GM19238 (cell line): ENCODE results near the gene IDH3G.
A peak's percentile ranks its signal among the peaks of the same experiment; 100 is the strongest.
"Not testable (repeated sequence)": the region's sequence is repeated elsewhere in the genome, so short reads cannot be mapped to it uniquely, and the experiment has no call there.

Source experiments
- DNase-seq: peaks from one replicate; pipeline ENCODE4 v3.0.0; 2011; ENCODE audit warnings: low spot score; ENCODE audit not compliant: insufficient read length

The IDH3G gene

DNA sequence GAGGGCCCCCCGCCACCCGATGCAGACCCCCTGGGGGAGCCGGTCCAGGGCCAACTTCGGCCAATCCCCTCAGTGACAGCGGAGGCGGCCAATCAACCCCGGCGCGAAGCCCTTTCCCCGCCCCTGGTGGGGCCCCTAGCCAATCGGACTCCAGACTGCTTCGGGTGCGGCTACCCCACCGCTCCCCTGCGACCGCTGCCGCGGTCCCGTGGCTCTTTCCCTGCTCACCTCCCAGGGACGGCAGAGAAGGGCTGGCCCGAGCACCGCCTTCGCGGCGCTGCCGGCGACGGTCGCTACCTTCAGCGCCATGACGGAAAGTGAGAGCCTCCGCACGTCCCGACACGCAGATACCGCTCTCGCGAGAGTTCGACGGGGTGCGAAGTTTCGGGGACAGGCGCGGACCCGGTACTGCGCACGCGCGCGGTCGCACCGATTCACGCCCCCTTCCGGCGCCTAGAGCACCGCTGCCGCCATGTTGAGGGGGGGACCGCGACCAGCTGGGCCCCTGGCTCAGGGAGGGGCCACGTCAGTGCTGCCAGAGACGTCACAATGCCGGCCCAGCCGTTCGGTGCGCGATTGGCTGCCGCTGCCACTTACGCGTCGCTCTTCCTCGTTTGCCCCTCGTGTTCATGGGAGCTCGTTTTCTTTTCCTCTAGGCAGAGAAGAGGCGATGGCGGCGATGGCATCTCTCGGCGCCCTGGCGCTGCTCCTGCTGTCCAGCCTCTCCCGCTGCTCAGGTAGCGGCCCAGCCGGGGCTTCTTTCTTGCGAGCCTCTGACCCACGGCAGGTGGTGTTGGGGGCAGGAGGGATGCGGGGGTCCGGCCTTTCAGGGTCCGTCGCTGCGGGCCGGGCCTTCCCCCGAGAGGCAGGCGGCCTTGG is at the start of gene IDH3G, which contains the start of gene SSR4:
TSS of gene IDH3G (minus strand) at position 358 of the 879 bp plus-strand sequence. CDS start at position 309, 49 bp downstream.
TSS of gene SSR4 (plus strand) at position 651 of the 879 bp plus-strand sequence. CDS start at position 671, 20 bp downstream.
- DNase-seq = peak; percentile 96

DNA sequence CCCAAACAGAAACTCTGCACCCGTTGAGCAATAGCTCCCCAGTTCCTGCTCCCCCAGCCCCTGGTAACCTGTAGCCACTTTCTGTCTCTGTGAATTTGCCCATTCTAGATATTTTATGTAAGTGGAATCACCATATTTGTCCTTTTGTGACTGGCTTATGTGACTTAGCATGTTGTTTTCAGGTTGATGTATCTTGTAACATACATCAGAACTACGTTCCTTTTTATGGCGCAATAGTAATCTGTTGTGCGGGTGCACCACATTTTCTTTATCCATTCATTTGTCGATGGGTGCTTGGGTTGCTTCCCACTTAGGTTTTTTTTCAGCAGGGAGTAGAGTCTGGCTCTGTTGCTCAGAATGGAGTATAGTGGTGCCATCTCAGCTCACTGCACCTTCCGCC is 42.7 kb upstream of the IDH3G start:
- no peak for DNase-seq

DNA sequence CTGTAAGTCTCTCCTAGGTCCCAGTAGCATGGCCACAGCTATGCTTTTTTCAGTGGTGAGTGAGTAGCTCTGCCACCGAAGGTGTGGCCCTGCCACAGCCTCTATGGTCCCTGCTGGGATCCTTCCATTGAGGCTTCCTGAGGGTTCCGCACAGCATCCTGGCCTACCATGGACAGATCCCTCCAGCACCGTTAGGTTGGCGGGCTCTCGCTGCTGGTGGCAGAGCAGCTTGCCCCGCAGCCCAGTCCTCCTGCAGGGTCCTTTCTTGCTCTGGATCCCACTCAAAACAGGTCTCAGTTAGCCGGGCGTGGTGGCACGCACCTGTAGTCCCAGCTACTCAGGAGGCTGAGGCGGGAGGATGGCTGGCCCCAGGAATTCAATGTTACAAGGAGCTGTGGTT is 38.6 kb upstream of the IDH3G start:
- DNase-seq = no peak

GRCh38 chrX:153831429-153832150 is 37.4 kb upstream of the IDH3G start:
- DNase-seq = no peak

- no peak for DNase-seq
Measured at GRCh38 chrX:153830640-153831428, 36.7 kb upstream of the IDH3G start.

DNA sequence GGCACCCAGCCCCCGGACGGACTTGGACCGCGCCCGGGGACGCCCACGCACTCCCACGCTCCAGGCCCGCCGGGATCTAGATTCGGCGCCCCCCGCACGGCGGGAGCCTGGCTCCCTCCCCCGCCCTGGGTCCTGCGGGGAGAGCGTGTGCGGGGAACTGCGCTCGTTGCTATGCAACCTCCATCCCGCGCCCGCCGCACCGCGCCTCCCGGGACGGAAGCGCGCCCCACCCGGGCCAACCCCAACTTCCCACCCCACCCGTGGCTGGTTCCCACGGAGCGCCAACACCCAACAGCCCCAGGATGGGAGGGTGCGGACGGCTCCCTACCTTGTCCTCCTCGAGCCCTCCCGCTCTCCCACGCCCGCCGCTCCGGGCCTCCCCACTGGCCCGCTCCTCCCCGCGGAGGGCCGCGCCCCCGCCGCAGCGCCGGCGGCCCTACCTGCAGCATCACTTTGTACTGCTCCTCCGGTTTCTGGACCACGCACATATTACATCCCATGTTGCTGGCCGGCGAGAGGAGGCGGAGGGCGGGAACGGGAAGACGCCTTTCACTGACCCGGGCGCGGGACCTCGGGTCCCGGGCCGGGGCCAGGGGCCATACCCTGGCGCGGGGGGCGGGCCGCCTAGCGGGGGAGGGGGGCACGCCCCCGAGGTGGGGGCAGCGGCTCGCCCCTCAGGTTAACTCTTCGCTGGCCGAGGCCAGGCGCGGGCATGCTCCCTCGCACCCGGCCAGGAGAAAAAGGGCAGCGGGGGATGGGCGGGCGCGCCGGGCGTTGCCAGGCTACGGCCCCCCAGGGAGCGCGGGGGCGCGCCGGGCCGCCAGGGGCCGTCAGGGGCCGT is 35.8 kb upstream of the IDH3G start, which contains the start of gene PDZD4:
TSS of gene PDZD4 (minus strand) at position 746 of the 841 bp plus-strand sequence. CDS start at position 500, 246 bp downstream.
- DNase-seq = no peak

GRCh38 chrX:153829549-153829798 is 35.3 kb upstream of the IDH3G start:
- no peak for DNase-seq

DNA sequence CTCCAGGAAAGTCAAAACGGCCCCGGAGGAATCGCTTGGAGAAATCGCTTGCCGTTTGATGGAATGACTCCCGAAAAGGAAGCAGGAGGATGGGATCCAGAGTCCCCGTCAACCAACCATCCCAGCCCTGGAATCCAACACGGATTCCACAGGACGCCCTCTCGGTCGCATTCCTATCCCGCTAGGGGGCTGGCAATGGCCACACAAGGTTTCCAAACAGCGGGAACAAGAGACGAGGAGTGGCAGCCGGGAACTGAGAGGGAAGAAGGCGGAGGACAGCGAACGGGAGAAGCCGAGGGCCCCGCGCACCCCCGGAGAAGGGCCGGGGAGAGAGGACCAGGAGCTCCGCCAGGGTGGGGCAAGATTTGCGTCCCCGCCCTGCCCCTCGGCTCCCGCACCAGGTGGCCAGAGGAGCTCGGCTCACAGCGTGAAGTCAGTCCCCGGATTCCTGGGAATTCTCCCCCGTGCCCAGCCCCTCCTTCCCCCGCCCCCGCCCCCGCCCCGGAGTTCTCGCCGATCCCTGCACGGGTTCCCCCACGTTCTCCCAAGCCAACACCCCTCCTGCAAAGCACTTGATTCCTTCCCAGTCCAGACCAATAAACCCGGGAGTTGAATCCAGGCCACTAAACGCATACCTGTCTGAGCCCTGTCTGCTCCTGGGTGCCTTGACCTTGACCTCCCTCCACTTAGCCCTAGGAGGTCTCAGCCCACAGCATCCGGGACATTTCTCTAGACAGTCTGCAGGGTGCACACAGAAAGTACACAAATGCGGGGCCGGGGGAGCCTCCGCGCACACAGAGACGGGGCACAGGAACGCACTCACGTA is 34.8 kb upstream of the IDH3G start:
- DNase-seq = no peak

- no peak for DNase-seq
Measured at GRCh38 chrX:153828308-153828707, 34.1 kb upstream of the IDH3G start.

DNA sequence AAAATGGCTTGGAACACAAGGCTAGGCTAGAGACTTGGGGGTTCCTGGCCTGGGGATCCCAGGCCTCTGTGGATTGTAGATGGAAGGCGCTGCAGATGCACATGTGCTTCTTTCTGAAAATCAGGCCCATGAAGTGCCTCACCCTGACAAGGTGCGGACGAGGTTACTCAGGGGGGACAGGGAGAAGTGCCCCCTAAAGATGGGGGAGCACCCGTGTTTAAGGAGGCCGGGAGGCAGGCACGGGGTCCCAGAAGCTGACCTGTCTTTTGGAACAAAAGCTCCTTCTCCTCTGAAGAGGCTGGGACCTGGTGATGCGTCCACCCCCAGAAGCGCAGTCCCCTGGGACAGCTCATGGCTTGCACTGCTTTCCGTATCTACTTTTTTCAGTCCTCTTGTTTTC is 33.7 kb upstream of the IDH3G start:
- DNase-seq = no peak

- no peak for DNase-seq
Measured at GRCh38 chrX:153827016-153827415, 32.8 kb upstream of the IDH3G start.

DNA sequence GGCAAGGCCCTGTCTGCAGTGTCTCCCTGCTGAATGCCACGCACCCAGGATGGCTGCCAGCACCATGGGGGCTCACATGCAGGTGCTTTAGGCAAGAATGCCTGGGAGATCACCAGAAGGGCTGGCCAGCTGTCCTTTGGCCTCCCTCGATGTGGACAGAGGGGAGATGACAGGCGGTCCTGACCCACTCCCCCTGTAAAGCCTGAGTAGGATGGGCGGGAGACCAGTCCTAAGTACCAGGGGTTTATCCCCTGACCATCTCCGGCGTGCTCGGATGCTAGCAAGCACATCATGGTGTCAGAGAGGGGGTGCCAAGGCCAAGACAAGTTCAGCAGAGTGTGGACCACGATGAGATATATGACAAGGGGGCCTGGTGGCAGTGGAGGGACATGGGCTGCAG is 30.9 kb upstream of the IDH3G start:
- no peak for DNase-seq

GRCh38 chrX:153824348-153824747 is 30.2 kb upstream of the IDH3G start:
- DNase-seq = no peak

DNA sequence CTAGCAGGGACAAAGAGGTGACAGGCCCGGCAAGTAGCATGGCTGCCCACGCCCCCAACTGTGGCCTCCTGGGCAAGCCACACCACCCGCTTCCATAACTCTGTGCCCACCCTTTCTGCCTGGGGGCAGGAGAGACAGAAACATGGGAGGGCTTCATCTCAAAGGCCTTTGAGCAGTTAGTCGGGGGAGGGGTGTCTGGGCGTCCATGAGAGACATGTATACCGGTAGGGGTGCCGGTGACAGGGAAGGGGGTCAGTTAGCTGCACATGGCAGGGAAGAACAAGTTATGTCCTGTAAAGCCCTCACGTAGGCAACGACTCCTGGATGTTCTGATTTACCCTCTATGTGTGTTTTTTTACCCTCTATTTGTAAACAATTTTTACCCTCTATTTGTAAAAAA is 26.9 kb upstream of the IDH3G start:
- DNase-seq = peak; percentile 2

- DNase-seq = peak; percentile 0
Measured at GRCh38 chrX:153820601-153821000, 26.4 kb upstream of the IDH3G start.

- DNase-seq = peak; percentile 3
Measured at GRCh38 chrX:153819384-153820040, 25.3 kb upstream of the IDH3G start.

GRCh38 chrX:153818571-153819383 is 24.6 kb upstream of the IDH3G start:
- peak; percentile 45 for DNase-seq

GRCh38 chrX:153818064-153818463 is 23.9 kb upstream of the IDH3G start:
- DNase-seq = not testable (repeated sequence)
